Measurements from ENCODE around the gene SLC38A5. TPM values are rescaled to one million over a fixed set of nuclear protein-coding genes. Genes with fewer than 3 reads are reported as not detected.

Gene SLC38A5
- total RNA-seq, 1 experiment from 2014 or later = 0.33 TPM

Other genes with a start within 250 kb of the SLC38A5 start
- gene SSX1, start 214.9 kb downstream of the SLC38A5 start, total RNA-seq (2022) = not detected in 2 replicates
- gene SSX3, start 113.6 kb downstream of the SLC38A5 start, total RNA-seq (2022) = not detected in 2 replicates
- gene SSX4, start 86.7 kb downstream of the SLC38A5 start, total RNA-seq (2022) = not detected in 2 replicates
- gene SSX4B, start 58.3 kb downstream of the SLC38A5 start, total RNA-seq (2022) = not detected in 2 replicates
- gene FTSJ1, start 5.9 kb upstream of the SLC38A5 start, total RNA-seq (2022) = 64.9 and 75.2 TPM in 2 replicates
- 15.6 and 19.3 TPM in 2 replicates for gene PORCN, start 38.7 kb upstream of the SLC38A5 start, total RNA-seq (2022)
- 159 and 186 TPM in 2 replicates for gene EBP, start 51.5 kb upstream of the SLC38A5 start, total RNA-seq (2022)
- 18.2 and 19.4 TPM in 2 replicates for gene TBC1D25, start 69.5 kb upstream of the SLC38A5 start, total RNA-seq (2022)
- 218 and 248 TPM in 2 replicates for gene RBM3, start 104.2 kb upstream of the SLC38A5 start, total RNA-seq (2022)
- gene WDR13, start 127.2 kb upstream of the SLC38A5 start, total RNA-seq (2022) = 68.4 and 81.2 TPM in 2 replicates
- gene WAS, start 213.5 kb upstream of the SLC38A5 start, total RNA-seq (2022) = 1.1 TPM in 1 of 2 replicates, not detected in the other
- gene SUV39H1, start 226.5 kb upstream of the SLC38A5 start, total RNA-seq (2022) = 20.8 and 23.3 TPM in 2 replicates

All from Calu3 (cell line).